GM19467 (cell line): Measurements from ENCODE around the gene JAML.

Experiments used
- ATAC-seq: cut with Tn5 transposase; IDR thresholded peaks from one replicate; pipeline ENCODE4 v1.9.1; 2021; ENCODE audit warnings: mild to moderate bottlenecking, moderate library complexity; ENCODE audit not compliant: unreplicated experiment

JAML gene

GRCh38 chr11:118217575-118217974, 7.2 kb downstream of the JAML start:
- no peak for ATAC-seq

GRCh38 chr11:118216621-118217481, 8.0 kb downstream of the JAML start:
- ATAC-seq: peak; percentile 47

- ATAC-seq: no peak
These were observed 9.0 kb downstream of the JAML start for GRCh38 chr11:118215765-118216164.

GRCh38 chr11:118215262-118215661, 9.5 kb downstream of the JAML start:
- no peak for ATAC-seq

GRCh38 chr11:118214210-118214914, 10.4 kb downstream of the JAML start:
- ATAC-seq: no peak

- ATAC-seq: no peak
These were observed 11.0 kb downstream of the JAML start for GRCh38 chr11:118213781-118214180.

GRCh38 chr11:118213201-118213600, 11.6 kb downstream of the JAML start:
- no peak for ATAC-seq

DNA sequence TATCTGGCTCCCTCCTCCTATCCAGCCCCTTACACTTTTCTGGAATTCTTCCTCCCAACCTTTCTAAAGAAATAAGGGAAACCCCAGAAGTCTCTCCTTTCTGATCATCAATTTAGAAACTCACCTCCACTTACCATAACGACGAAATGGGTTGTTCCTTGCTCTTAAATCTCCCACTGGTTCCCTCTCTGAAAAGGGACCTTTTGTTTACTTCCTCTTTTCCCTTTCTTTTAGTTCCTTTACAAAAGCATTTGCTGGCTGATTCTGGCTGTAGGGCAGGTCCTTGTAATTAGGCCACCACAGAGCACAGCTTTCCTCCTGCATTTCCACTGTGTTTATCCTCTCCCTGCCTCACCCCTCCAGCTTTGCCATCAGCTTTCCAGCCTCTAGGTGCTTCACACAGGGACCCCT, 12.0 kb downstream of the JAML start:
- ATAC-seq: no peak

- ATAC-seq: no peak
These were observed 12.6 kb downstream of the JAML start for GRCh38 chr11:118212131-118212725.

- no peak for ATAC-seq
These were observed 13.8 kb downstream of the JAML start for GRCh38 chr11:118211006-118211405.

DNA sequence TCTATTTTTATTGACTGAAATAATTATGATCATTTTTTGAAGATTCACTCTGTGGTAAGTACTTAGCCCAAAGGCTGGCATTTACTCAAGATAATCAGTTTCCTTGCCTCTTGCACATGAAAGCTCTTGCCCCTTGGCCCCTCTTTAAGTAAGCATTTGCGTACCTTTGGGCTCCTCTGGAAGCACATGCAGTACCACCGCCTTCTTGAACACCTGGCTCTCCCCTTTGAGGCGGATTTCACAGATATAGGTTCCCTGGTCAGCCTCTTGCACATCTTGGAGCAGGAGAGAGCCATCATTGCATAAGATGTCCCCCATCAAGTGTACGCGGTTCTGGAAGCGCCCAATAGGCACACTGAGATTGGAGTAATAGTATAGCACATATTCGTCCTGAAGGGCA, 14.5 kb downstream of the JAML start:
- no peak for ATAC-seq

DNA sequence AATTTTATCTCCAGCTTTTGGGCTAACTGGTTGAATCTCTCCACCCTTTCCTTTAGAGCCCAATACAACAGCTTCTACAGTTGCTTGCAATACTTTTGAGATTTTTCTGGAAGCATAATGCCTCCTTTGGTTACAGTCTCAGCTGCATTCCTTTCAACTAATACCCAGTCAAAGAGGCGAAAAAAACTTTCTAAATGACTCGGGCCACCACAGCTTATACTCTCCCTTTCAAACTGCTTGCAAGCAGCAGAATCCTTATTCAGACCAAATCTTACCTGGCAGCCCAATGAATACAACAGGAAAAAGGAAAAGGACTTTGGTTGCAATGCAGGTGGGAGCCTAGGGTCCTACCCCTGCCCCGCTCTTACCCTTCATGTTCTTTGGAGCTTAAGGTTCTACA, 15.8 kb downstream of the JAML start:
- no peak for ATAC-seq

GRCh38 chr11:118207079-118207478, 17.7 kb downstream of the JAML start:
- no peak for ATAC-seq

DNA sequence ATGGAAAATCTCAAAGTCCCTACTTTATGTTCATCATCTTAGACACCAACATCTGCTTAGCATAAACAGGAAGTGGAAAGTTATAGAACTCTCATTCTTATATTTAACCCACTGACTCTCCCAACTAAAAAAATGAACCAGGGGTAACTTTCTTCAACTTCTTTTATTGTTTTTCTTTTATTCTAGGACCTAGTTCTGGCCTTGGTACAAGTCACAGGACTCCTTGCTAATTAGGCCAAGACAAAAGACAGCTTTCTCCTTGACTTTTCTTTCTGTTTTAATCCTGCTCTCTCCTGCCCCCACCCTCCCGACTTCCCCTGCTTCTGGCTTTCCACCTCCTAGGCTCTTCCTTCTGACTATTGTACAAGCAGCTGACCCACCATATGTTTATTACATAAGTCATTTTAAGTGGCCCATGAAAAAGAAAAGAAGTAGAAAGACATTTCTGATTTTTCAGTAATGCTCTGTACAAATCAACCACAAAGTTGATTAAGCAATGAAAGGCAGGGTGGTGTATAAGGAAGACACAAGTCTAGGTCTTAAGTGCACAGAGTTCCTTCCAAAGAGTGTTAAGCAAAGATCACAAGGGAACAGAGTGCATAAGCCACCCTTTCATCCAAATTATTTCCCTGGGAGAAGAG, 18.3 kb downstream of the JAML start:
- ATAC-seq: no peak

- ATAC-seq: no peak
These were observed 19.0 kb downstream of the JAML start for GRCh38 chr11:118205606-118206378.

DNA sequence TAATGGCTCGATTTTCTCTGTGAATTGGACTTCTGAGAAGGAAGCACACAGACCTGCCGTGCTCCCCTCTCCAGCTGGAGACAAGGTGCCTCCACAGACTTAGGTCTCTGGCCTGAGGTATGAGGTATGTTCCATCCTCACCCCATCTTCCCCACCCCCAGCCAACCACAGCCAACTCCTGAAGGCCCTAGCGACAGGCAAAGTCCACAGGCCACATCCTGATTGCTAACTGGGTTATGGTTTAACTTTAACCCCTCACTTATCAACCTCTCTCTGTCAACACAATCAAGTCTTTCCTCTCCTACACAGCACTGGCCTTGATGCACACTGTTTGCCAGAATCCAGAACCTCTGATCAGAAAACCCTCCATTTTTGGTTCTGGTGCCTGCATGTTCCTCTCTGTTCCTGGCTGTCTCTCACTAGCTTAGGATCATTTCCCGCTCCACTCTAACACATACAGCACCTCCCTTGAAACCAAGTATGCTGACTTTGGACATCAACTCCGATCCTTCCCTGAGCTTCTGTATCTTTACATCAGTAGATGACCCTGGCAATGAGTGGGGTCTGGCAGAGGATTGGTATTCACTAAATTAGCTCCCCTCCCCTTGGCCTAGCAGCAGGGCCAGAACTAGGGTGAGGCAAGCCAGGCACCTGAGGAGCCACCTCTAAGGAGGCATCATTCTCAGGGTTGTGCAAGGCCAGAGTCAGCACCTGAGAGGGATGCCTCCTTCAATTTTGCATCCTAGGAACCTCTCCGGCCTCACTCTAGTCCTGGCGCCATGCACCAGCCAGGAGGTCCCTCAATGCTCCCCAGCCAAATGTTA, 22.0 kb downstream of the JAML start:
- ATAC-seq: no peak

DNA sequence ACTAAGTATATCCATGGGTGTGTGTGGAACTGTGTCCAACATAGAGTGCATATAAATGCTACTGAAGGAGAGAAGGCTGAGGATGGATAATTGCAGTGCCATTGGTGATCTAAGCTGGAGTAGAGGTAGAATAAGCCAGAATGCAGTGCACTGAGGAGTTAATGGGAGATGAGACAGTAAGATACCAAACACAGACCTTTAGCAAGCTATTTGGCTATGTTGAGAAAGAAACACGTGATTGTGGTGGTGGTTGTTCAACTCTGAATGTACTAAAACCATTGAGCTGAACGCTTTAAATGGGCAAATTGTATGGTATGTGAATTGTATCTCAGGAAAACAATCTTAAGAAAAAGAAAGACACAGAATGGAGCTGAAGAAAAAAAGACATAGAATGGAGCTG, 22.8 kb downstream of the JAML start:
- no peak for ATAC-seq

DNA sequence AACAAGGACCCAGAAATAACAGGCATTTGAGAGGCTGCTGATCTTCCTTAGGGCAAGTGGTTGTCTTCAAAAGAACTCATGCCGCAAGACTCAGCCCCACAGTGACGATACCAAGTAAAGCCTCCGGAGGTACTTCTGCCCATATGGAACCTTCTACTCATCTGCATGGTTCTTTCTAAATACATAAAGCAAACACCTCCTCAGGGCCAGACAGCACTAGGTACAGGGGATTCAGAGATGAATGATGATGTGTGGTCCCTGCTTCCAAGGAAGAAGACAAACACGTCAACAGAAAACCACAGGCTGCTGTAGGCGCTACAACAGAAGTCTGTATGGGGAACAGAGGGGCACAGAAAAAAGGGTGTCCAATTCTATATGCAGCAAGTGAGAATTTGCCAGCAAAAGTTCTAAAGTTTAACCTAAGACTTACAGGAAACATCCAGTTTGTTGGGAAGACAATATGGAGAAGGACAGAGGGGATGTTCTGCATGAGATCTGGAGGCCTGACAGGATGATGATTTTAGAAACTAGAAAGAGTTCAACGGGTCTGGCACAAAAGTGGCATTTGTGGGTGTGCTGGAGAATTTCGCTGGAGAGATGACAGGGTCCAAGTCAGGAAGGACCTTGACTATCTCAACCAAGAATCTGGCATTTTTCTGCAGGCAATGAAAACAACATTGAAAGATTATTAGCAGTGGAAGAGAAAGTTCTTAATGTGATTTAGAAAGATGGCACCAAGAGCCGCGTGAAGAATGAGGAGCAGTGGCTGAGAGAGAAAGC, 23.7 kb downstream of the JAML start:
- no peak for ATAC-seq

DNA sequence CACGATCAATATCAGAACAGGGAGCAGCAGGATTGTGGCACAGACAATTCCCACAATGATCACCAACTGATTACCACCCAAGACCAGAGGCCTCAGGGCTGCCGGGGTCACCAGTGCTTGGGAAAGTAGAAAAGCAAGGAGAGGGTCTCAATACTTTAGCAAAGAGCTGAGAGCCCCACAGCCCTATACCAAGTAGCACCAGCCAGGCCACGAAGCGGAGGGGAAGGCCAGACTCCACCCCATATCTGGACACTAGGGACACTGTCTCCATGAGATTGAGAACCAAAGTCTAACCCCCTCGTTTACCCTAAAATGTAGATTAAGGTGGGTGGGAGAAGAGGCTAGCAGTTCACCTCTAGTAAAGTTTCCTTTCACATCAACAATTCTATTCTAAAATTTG, 24.3 kb downstream of the JAML start:
- ATAC-seq: no peak
